Measurements from ENCODE around the gene FMN2.

DNA sequence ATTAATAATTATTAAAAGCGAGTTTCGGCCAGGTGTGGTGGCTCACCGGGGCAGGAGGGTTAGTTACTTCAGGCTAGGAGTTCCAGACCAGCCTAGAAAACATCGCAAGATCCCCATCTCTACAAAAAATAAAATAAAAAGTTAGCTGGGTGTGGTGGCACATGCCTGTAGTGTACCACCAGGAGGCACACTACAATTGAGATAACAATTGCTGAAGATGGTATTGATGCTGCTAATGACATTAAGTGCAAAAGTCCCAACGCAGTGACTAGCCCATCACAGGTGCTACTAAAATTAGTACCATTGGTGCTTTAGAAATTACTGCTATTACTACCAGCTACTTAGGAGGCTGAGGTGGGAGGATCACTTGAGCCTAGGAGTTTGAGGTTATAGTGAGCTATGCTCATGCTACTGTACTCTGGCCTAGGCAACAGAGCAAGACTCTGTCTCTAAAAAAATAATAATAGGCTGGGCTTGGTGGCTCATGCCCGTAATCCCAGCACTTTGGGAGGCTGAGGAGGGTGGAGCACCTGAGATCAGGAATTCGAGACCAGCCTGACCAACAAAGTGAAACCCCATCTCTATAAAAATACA, 363.6 kb downstream of the FMN2 start:
- TF ChIP-seq POLR2A (IDR thresholded peaks at IDR 0.05; ENCODE audit: low read depth, low read length) (no peak), POLR2AphosphoS5 (IDR thresholded peaks at IDR 0.05; ENCODE audit: low read depth, low read length) (no peak), TAF1 (IDR thresholded peaks at IDR 0.05; ENCODE audit: low read depth, low read length) (no peak), SPI1 (IDR thresholded peaks at IDR 0.05; ENCODE audit: low read depth, low read length) (no peak), POU2F2 (IDR thresholded peaks at IDR 0.05; ENCODE audit: low read depth, low read length) (no peak)

All from GM12891 (cell line).